HUES6 (cell line): ENCODE data around the gene TMEM54.

Source experiments
- H3K27ac ChIP-seq: 2 replicates; pipeline ENCODE4 v1.7.0; 2013; ENCODE audit warnings: low read depth, mild to moderate bottlenecking, low read length, inconsistent platforms
- H3K27me3 ChIP-seq: 2 replicates; pipeline ENCODE4 v1.6.1; 2013; ENCODE audit warnings: low read length; ENCODE audit not compliant: control insufficient read depth, insufficient read depth
- H3K36me3 ChIP-seq: 2 replicates; pipeline ENCODE4 v1.6.1; 2013; ENCODE audit warnings: low read length; ENCODE audit not compliant: control insufficient read depth, insufficient read depth
- H3K4me1 ChIP-seq: 2 replicates; pipeline ENCODE4 v1.6.1; 2013; ENCODE audit warnings: low read length; ENCODE audit not compliant: control insufficient read depth, insufficient read depth
- H3K4me3 ChIP-seq: 2 replicates; pipeline ENCODE4 v1.5.1; 2013; ENCODE audit warnings: low read depth, low read length
- H3K9ac ChIP-seq: one replicate; pipeline ENCODE4 v1.6.1; 2013; ENCODE audit warnings: mild to moderate bottlenecking, low read length
- H3K9me3 ChIP-seq: 2 replicates; pipeline ENCODE4 v1.6.1; 2013; ENCODE audit warnings: low read depth, low read length; ENCODE audit not compliant: control insufficient read depth, insufficient read depth

The TMEM54 gene

DNA sequence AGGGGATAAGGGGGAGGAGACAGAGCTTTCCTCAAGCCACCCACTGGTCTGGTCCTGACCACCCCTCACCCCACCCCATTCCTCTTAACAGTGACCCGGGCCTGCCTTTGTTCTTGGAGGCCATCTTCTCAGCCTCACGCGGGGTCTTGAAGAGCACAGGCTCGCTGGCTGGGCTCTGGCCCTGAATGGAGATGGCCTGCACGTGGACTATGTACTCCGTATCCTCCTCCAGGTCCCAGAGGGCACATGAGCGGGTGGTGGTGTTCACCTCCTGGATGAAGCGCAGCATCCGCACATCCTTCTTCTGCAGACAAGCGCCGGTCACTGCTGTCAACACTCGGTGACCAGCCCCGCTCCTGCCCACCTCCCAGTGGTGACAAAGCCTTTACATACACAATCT lies 33.1 kb downstream of the TMEM54 start:
- H3K36me3 ChIP-seq: peaks cover 12% of the 10 kb centered on the region
- peaks cover 23% of the 10 kb centered on the region for H3K4me1 ChIP-seq
- H3K9ac ChIP-seq: no peak overlapping the region
- H3K9me3 ChIP-seq: no peaks in the 10 kb centered on the region
- H3K27me3 ChIP-seq: peaks cover 28% of the 10 kb centered on the region
- no peak overlapping the region for H3K4me3 ChIP-seq
- no peak overlapping the region for H3K27ac ChIP-seq

DNA sequence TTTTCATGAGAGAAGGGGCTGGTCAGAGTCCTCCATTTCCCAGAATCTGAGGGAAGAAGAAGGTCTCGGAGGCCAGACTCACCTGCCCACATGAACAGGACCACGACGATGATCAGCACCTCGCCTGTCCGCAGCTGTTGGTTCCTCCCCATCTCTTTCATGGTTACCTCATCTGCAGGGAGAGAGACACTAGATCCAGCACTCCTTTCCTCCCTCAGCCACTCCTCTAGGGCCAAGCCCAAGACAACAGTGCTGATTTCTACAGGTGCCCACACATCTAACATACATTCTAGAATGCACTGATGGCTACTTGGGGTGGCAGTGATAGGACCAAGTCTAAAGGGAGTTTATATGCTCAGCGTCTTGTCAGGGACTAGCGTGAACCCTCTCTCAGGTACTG lies 33.5 kb downstream of the TMEM54 start:
- Histone ChIP-seq H3K36me3 (peaks cover 16% of the 10 kb centered on the region), H3K4me1 (peaks cover 21% of the 10 kb centered on the region), H3K9me3 (no peaks in the 10 kb centered on the region), H3K9ac (no peak overlapping the region), H3K27ac (no peak overlapping the region), H3K27me3 (peaks cover 28% of the 10 kb centered on the region), H3K4me3 (no peak overlapping the region)

DNA sequence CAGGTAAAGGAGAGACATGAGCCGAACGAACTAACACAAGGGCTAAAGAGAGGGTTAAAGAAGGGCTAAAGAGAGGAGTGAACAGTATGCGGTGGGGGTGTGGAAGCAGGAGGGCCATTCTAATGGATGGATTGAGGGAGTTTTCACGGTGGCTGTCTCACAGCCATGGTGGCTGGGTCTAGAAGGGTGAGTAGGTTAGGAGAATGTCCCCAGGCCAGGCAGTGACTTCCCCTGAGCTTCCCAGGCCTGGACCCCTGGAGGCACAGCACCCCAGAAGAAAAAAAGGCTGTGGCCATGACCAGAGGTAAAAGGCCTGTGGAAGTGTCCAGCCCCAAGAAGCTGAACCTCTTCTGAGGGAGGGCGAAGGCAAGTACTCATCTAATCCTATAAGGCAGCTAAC lies 34.0 kb downstream of the TMEM54 start:
- H3K9me3 ChIP-seq: no peaks in the 10 kb centered on the region
- peaks cover 26% of the 10 kb centered on the region for H3K27me3 ChIP-seq
- H3K9ac ChIP-seq: no peak overlapping the region
- H3K4me1 ChIP-seq: peaks cover 20% of the 10 kb centered on the region
- H3K27ac ChIP-seq: no peak overlapping the region
- no peak overlapping the region for H3K4me3 ChIP-seq
- H3K36me3 ChIP-seq: peaks cover 21% of the 10 kb centered on the region

- H3K9me3 ChIP-seq: no peaks in the 10 kb centered on the region
- H3K4me1 ChIP-seq: peaks cover 8% of the 10 kb centered on the region
- H3K36me3 ChIP-seq: peaks cover 28% of the 10 kb centered on the region
- peaks cover 13% of the 10 kb centered on the region for H3K27me3 ChIP-seq
- H3K4me3 ChIP-seq: no peak overlapping the region
- no peak overlapping the region for H3K27ac ChIP-seq
- H3K9ac ChIP-seq: no peak overlapping the region
Observed at GRCh38 chr1:32865639-32866405, 35.4 kb downstream of the TMEM54 start.

DNA sequence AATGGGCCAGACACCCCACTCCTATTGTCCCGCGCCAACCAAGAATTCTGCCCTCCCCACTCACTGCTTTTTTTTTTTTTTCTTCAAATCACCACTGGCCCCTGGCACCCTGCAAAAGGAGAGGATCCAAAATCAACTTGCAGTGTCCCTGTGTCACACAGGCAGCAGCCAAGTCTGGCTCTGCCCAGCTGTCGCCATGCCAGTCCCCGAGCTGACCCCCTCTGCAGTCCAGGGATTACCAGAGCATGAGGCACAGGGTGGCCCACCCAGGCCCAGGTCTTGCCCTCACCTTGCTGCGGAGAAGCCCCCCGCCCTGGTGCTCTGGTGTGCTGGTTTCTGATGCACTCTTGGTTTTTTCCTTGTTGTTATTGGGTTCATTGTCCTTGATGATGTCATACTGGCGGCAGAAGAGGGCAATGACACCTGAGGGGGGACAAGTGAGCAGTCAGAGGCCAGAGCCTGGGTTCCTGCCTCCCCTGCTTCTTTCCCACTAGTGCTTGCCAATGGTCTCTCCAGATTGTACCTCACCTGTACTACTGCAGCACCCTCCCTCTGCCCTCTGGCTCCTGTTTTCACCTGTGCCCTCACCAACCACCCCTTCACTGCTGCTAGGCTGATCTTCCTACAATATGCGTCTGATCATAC lies 36.7 kb downstream of the TMEM54 start:
- Histone ChIP-seq H3K27ac (no peak overlapping the region), H3K27me3 (peaks cover 4% of the 10 kb centered on the region), H3K9me3 (no peaks in the 10 kb centered on the region), H3K9ac (no peak overlapping the region), H3K4me1 (no peaks in the 10 kb centered on the region), H3K36me3 (peaks cover 32% of the 10 kb centered on the region), H3K4me3 (no peak overlapping the region)

- H3K9ac ChIP-seq: no peak overlapping the region
- no peaks in the 10 kb centered on the region for H3K4me1 ChIP-seq
- peaks cover 38% of the 10 kb centered on the region for H3K36me3 ChIP-seq
- no peak overlapping the region for H3K4me3 ChIP-seq
- H3K9me3 ChIP-seq: no peaks in the 10 kb centered on the region
- no peaks in the 10 kb centered on the region for H3K27me3 ChIP-seq
- no peak overlapping the region for H3K27ac ChIP-seq
Observed at GRCh38 chr1:32863881-32864245, 37.3 kb downstream of the TMEM54 start.

DNA sequence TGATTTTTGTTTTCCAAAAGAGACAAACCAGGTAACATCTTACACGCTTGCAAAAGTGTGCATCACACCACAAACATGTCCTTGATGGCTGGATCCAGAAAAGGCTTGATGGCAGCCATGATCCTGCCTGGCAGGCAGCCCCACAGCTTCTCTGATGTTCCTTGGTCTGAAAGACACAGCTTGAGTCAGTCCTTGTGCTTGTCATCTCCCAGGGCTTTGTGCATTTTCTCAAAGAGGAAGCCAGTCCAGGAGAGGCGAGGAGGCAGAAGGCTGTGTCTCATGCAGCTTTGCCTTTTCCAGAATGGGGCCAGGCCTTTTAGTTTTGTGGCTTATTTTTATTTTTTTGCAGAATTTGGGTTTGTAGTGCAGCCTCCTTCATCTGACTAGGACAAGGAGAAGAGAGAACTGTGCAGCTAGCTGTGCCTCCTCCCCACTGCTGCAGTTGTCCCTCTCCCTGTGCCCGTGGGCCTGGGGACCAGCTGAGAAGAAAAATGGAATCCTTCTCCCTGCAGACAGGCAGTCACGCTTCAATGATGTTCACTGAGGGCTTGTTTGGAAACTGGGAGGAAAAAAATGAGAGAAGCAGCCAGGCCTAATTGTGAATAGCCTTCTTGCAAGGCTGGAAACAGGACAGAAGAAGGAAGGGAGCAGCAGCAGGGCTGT lies 37.8 kb downstream of the TMEM54 start:
- H3K4me1 ChIP-seq: no peaks in the 10 kb centered on the region
- H3K27ac ChIP-seq: no peak overlapping the region
- no peak overlapping the region for H3K9ac ChIP-seq
- H3K9me3 ChIP-seq: no peaks in the 10 kb centered on the region
- H3K27me3 ChIP-seq: no peaks in the 10 kb centered on the region
- H3K4me3 ChIP-seq: no peak overlapping the region
- H3K36me3 ChIP-seq: peaks cover 43% of the 10 kb centered on the region

DNA sequence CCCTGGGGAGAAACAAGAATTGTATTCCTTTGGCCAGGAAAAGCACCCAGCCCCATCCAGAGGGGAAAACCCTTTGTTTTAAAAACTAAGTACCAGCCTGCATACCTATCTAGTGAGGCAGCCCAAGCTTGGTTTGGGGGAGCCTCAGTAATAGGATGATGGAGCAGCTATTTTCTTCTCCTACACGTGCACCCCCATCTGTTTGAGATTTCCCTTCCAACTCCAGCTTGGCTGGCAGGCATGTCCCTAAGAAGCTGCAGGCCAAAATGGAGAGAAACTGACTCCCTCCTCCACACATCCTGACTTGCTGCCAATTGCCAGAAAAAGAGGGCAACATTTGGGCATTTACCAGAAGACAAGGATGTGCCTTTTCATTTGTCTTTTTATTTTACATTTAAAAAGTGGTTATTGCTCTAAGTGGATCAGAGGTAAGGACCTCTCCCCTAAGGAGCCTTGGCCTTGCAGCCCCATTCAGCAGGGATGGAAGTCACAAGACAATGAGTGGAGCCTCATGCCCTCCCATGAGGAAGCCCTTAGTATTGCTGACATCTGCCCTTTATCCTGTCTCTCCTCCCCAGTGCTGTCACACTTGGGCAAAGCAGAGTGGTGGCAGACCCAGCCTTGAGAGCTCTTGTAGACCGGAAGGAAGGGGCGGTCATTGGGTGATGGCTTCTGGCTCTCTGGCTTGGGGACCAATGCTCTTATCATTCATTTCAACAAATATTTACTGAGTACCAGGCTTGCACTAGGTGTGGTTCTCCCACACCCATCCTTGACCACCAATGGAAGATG lies 39.1 kb downstream of the TMEM54 start:
- no peaks in the 10 kb centered on the region for H3K27me3 ChIP-seq

GRCh38 chr1:32860566-32860965 lies 40.6 kb downstream of the TMEM54 start:
- no peaks in the 10 kb centered on the region for H3K4me1 ChIP-seq
- H3K27ac ChIP-seq: no peak overlapping the region
- no peak overlapping the region for H3K9ac ChIP-seq
- H3K27me3 ChIP-seq: no peaks in the 10 kb centered on the region
- no peaks in the 10 kb centered on the region for H3K9me3 ChIP-seq
- no peak overlapping the region for H3K4me3 ChIP-seq
- H3K36me3 ChIP-seq: peaks cover 66% of the 10 kb centered on the region

More for the DNA sequence above, 39.1 kb downstream of the TMEM54 start:
- Histone ChIP-seq H3K36me3 (peaks cover 51% of the 10 kb centered on the region), H3K27ac (no peak overlapping the region), H3K9ac (no peak overlapping the region), H3K4me1 (no peaks in the 10 kb centered on the region), H3K4me3 (no peak overlapping the region), H3K9me3 (no peaks in the 10 kb centered on the region)

- no peak overlapping the region for H3K27ac ChIP-seq
- no peak overlapping the region for H3K4me3 ChIP-seq
- H3K27me3 ChIP-seq: no peaks in the 10 kb centered on the region
- no peak overlapping the region for H3K9ac ChIP-seq
- peaks cover 72% of the 10 kb centered on the region for H3K36me3 ChIP-seq
- H3K4me1 ChIP-seq: no peaks in the 10 kb centered on the region
- no peaks in the 10 kb centered on the region for H3K9me3 ChIP-seq
Observed at GRCh38 chr1:32859915-32860314, 41.3 kb downstream of the TMEM54 start.
